ENCODE measurements around the gene MIAT. TPM values are rescaled to one million over a fixed set of nuclear protein-coding genes. Genes with fewer than 3 reads are reported as not detected.

Gene MIAT
- total and polyA plus RNA-seq, 9 of the 15 experiments (the other 6 are each of a cell fraction or from before 2014, with no cell fraction given), result 0.03 to 0.93 (median 0.34) TPM

- no peak for TF ChIP-seq SAP30 (IDR thresholded peaks at IDR 0.05; ENCODE audit: borderline replicate concordance, insufficient read depth, low read depth, low read length, poor library complexity, severe bottlenecking)
- peak; percentile 97 for TF ChIP-seq ZBTB40 (IDR thresholded peaks at IDR 0.05)
- no peak for TF ChIP-seq ZBTB40 (CRISPR knock-in tag; IDR thresholded peaks at IDR 0.05)
- no peak for TF ChIP-seq ZBTB8A (IDR thresholded peaks at IDR 0.05; ENCODE audit: partially characterized antibody)
- peak; percentile 75 for TF ChIP-seq TFE3 (CRISPR knock-in tag; IDR thresholded peaks at IDR 0.05)
- TF ChIP-seq ZBTB5 (IDR thresholded peaks at IDR 0.05), result no peak
- no peak for TF ChIP-seq ZNF143 (CRISPR knock-in tag; IDR thresholded peaks at IDR 0.05)
- no peak for TF ChIP-seq ID3 (CRISPR knock-in tag; IDR thresholded peaks at IDR 0.05)
- no peak for TF ChIP-seq ID3 (tag; IDR thresholded peaks at IDR 0.05)
- no peak for TF ChIP-seq RFX1 (IDR thresholded peaks at IDR 0.05)
Observed at GRCh38 chr22:26672590-26673468, 15.4 kb downstream of the MIAT start (continued).
